HG03039 (cell line): ENCODE results near the gene MGLL.

Experiments
- ATAC-seq: cut with Tn5 transposase; IDR thresholded peaks from one replicate; pipeline ENCODE4 v1.9.1; 2021; ENCODE audit warnings: mild to moderate bottlenecking, moderate library complexity; ENCODE audit not compliant: unreplicated experiment

MGLL gene

DNA sequence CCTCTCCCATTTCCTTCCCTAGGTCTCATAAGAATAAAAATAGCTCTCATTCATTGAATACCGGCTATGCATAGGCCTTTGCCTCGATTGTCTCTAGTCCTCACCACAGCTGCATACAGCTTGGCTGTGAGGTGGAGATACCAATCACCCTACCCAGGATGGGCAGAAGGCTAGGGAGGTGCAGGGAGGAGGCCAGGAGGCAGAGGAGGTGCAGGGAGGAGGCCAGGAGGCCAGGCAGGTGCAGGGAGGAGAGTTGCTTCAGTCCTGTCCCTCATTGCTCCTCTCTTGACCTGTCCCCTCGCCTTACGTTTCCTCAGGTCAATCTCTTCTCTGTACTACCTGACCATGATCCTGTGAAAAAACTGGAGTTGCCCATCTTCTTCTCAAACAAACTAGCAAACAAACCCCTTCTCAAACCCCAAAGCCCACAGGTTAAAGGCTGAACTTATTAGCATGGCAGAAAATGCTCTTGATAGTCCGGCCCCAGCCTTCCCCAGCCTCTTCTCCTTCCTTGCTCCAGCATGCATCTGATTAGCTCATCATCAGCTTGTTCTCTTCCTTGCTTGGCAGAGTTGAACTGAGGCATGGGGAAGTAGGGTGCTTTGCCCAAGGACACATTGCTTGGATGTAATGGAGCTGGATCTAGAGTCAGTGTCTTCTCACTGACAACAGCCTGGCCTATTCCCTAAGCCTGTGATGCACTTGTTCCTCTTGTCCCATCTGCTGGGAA, 177.5 kb downstream of the MGLL start:
- no peak for ATAC-seq

- ATAC-seq = no peak
Observed at GRCh38 chr3:127640042-127640355, 182.3 kb downstream of the MGLL start.

GRCh38 chr3:127639173-127640041, 182.9 kb downstream of the MGLL start:
- no peak for ATAC-seq
